Lower leg skin (tissue), 3 donors: ENCODE measurements around the gene EPHB2.

Experiments
- CTCF ChIP-seq, 3 donors: fragments of 450-650 bp; IDR thresholded peaks; one replicate each; pipeline ENCODE4 v1.5.1; 2016; ENCODE audit warnings: antibody characterized with exemption in 3 of 3, mild to moderate bottlenecking in 3 of 3, moderate library complexity in 2 of 3
- POLR2A ChIP-seq, 2 donors: fragments of 450-650 bp; IDR thresholded peaks; one replicate each; pipeline ENCODE4 v1.6.1; 2016 to 2017; ENCODE audit warnings: antibody characterized with exemption in 2 of 2, mild to moderate bottlenecking in 1 of 2, moderate library complexity in 1 of 2

- TF ChIP-seq CTCF (IDR thresholded peaks at IDR 0.05) (no peak), POLR2A (IDR thresholded peaks at IDR 0.05) (no peak)
Measured at GRCh38 chr1:22818061-22818770, 107.6 kb downstream of the EPHB2 start.
